ENCODE results near the gene POLR3K. TPM values are rescaled to one million over a fixed set of nuclear protein-coding genes. Genes with fewer than 3 reads are reported as not detected.

Gene POLR3K
- total RNA-seq, 1 experiment from 2014 or later, result 33.5 TPM

DNA sequence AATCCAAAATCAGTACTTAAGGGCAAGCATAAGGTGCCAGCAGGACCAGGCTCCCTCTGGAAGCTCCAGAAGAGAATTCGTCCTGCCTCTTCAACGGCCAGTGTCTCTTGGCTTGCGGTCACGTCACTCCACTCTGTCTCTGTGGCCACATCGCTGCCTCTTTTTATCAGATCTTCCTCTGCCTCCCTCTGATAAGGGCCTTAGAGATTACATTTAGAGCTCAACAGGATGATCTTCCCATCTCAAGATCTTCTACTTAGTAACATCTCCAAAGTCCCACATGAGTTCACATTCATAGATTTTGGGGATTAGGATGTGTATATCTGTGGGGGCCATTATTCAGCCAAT, 41.5 kb upstream of the POLR3K start:
- intact Hi-C loops (cut with micrococcal nuclease; ENCODE audit: unreplicated experiment), result no loop called here
- no peaks in the 10 kb centered on the region for H3K36me3 ChIP-seq (ENCODE audit: low read depth)
- no peak overlapping the region for H3K4me2 ChIP-seq
- no peak overlapping the region for H3K4me3 ChIP-seq
- H4K20me1 ChIP-seq (ENCODE audit: insufficient read depth), result no peaks in the 10 kb centered on the region; the same call in 1 of the 2 replicates
- ChIA-PET POLR2A (ENCODE audit: unreplicated experiment) (no interaction called here), CTCF (no interaction called here)
- no peak for TF ChIP-seq EZH2 (IDR thresholded peaks at IDR 0.05; ENCODE audit: low read depth)
- TF ChIP-seq, protein P1, sequence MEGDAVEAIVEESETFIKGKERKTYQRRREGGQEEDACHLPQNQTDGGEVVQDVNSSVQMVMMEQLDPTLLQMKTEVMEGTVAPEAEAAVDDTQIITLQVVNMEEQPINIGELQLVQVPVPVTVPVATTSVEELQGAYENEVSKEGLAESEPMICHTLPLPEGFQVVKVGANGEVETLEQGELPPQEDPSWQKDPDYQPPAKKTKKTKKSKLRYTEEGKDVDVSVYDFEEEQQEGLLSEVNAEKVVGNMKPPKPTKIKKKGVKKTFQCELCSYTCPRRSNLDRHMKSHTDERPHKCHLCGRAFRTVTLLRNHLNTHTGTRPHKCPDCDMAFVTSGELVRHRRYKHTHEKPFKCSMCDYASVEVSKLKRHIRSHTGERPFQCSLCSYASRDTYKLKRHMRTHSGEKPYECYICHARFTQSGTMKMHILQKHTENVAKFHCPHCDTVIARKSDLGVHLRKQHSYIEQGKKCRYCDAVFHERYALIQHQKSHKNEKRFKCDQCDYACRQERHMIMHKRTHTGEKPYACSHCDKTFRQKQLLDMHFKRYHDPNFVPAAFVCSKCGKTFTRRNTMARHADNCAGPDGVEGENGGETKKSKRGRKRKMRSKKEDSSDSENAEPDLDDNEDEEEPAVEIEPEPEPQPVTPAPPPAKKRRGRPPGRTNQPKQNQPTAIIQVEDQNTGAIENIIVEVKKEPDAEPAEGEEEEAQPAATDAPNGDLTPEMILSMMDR (conservative IDR thresholded peaks at IDR 0.05), result no peak
- no peak overlapping the region for H2AFZ ChIP-seq
- no peaks in the 10 kb centered on the region for H3K27me3 ChIP-seq (ENCODE audit: insufficient read depth, low read depth)
- no peaks in the 10 kb centered on the region for H3K9me3 ChIP-seq (ENCODE audit: insufficient read depth, low read depth)
- no peaks in the 10 kb centered on the region for H3K4me1 ChIP-seq (replicated peaks; ENCODE audit: insufficient read depth)
- no peak for DNase-seq
- no peaks in the 10 kb centered on the region for H3K79me2 ChIP-seq (ENCODE audit: low read depth)
- no peaks in the 10 kb centered on the region for H3K9me2 ChIP-seq (ENCODE audit: insufficient read depth)
- peaks cover 24% of the 10 kb centered on the region; the same call in 1 of the 2 replicates for H3F3A ChIP-seq (ENCODE audit: insufficient read depth, low read depth)
- no TSS peak for BruUV-seq (replicated peaks)
- no peak overlapping the region for H3K27ac ChIP-seq

DNA sequence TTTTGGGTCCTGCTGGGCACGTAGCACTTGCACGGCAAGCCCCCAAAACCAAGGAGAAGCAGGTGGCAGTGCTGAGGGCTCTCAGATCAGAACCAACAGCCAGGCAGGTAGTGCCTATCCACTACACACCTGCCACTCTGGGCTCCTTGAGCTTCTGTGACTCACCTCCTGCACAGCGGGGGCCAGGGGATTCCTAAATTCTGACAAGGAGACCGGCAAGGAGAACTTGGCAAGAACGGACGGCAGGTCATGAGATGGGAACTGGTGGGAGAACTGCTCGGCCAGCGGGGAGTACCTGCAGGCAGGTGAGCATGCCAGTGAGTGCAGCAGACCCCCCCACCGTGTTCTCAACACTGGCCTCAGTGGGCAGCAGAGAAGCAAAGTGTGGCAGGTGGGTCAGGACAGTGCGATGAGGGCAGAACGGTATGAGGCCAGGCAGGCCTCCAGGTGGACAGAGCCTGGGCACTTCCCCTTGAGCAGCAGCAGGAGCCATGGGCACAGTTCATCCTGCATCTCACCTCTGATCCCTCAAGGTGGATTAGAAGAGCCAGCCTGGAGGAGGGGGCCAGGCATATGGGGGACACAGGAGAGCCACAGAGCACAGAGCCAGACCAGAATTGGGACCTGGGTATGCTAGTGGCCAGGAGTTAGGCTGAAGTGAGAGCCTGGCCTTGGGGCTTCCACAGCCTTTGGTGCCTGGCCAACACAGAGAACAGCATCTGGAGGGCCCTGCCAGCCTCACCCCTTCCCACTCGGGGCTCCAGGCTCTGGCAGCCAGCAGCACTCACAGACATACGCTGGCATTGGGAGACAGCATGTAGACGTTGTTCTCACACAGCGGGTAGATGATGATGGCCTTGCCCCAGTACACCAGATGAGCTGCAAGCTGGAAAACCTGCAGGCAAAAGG, 39.3 kb upstream of the POLR3K start:
- H3K79me2 ChIP-seq (ENCODE audit: low read depth), result no peaks in the 10 kb centered on the region
- ChIA-PET CTCF (no interaction called here), POLR2A (ENCODE audit: unreplicated experiment) (no interaction called here)
- H3K4me3 ChIP-seq, result no peak overlapping the region
- no peaks in the 10 kb centered on the region for H3K36me3 ChIP-seq (ENCODE audit: low read depth)
- no peak for TF ChIP-seq EZH2 (IDR thresholded peaks at IDR 0.05; ENCODE audit: low read depth)
- TF ChIP-seq, protein P1 (conservative IDR thresholded peaks at IDR 0.05), result no peak
- H3K4me2 ChIP-seq, result no peak overlapping the region
- DNase-seq, result no peak
- peaks cover 15% of the 10 kb centered on the region; the same call in 1 of the 2 replicates for H3F3A ChIP-seq (ENCODE audit: insufficient read depth, low read depth)
- H4K20me1 ChIP-seq (ENCODE audit: insufficient read depth), result peaks cover 4% of the 10 kb centered on the region; the same call in 1 of the 2 replicates
- no TSS peak for BruUV-seq (replicated peaks)
- no peaks in the 10 kb centered on the region for H3K9me2 ChIP-seq (ENCODE audit: insufficient read depth)
- no peaks in the 10 kb centered on the region for H3K9me3 ChIP-seq (ENCODE audit: insufficient read depth, low read depth)
- H3K4me1 ChIP-seq (replicated peaks; ENCODE audit: insufficient read depth), result no peaks in the 10 kb centered on the region
- H3K27ac ChIP-seq, result no peak overlapping the region
- no peaks in the 10 kb centered on the region for H3K27me3 ChIP-seq (ENCODE audit: insufficient read depth, low read depth)
- no peak overlapping the region for H2AFZ ChIP-seq
- intact Hi-C loops (cut with micrococcal nuclease; ENCODE audit: unreplicated experiment), result no loop called here

DNA sequence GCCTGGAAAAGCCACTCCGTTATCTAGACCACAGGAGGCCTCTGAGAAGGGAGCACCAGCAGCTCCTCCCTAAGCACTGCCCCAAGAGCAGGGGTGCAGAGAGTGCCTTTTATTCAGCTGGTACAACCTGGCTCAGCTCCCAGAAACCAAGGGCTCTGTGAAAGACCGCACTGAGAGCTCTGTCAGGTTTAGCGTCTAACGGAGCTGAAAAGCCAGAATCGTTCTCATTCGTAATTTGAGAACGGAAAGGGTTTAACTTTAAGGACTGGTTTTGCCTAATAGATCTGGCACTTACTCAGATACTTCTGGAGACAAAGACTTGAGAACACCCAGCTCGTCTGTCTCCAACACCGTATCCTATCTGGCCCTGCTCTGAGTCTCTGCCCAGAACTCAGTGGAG, 38.1 kb upstream of the POLR3K start:
- H3K4me3 ChIP-seq, result no peak overlapping the region
- H3K27me3 ChIP-seq (ENCODE audit: insufficient read depth, low read depth), result no peaks in the 10 kb centered on the region
- peaks cover 12% of the 10 kb centered on the region; the same call in 1 of the 2 replicates for H3F3A ChIP-seq (ENCODE audit: insufficient read depth, low read depth)
- ChIA-PET CTCF (no interaction called here), POLR2A (ENCODE audit: unreplicated experiment) (no interaction called here)
- no peak overlapping the region for H2AFZ ChIP-seq
- DNase-seq, result no peak
- H3K4me1 ChIP-seq (replicated peaks; ENCODE audit: insufficient read depth), result no peaks in the 10 kb centered on the region
- H3K79me2 ChIP-seq (ENCODE audit: low read depth), result no peaks in the 10 kb centered on the region
- no peaks in the 10 kb centered on the region for H3K9me2 ChIP-seq (ENCODE audit: insufficient read depth)
- H3K27ac ChIP-seq, result no peak overlapping the region
- no peaks in the 10 kb centered on the region for H3K36me3 ChIP-seq (ENCODE audit: low read depth)
- no peaks in the 10 kb centered on the region for H3K9me3 ChIP-seq (ENCODE audit: insufficient read depth, low read depth)
- 0 out of 2 replicates have a peak, but pooled peaks cover 4% of the 10 kb centered on the region for H4K20me1 ChIP-seq (ENCODE audit: insufficient read depth)
- TF ChIP-seq, protein P1 (conservative IDR thresholded peaks at IDR 0.05), result no peak
- TF ChIP-seq EZH2 (IDR thresholded peaks at IDR 0.05; ENCODE audit: low read depth), result no peak
- H3K4me2 ChIP-seq, result no peak overlapping the region
- intact Hi-C loops (cut with micrococcal nuclease; ENCODE audit: unreplicated experiment), result no loop called here
- BruUV-seq (replicated peaks), result no TSS peak
